C4-2B (cell line): ENCODE results near the gene PIGL.

ENCODE experiments used
- H3K27ac ChIP-seq: fragments of 450-650 bp; 2 replicates; pipeline ENCODE4 v1.5.1; 2017
- CTCF ChIP-seq: fragments of 450-650 bp; conservative IDR thresholded peaks from 2 replicates; pipeline ENCODE4 v1.5.1; 2017; ENCODE audit warnings: mild to moderate bottlenecking
- ZFX ChIP-seq: fragments of 450-650 bp; IDR thresholded peaks from 2 replicates; pipeline ENCODE4 v1.6.1; 2017

Gene PIGL

GRCh38 chr17:16338391-16338790 is 121.4 kb downstream of the PIGL start:
- no peak overlapping the region for H3K27ac ChIP-seq
- TF ChIP-seq CTCF (no peak), ZFX (no peak)

GRCh38 chr17:16339402-16339801 is 122.4 kb downstream of the PIGL start:
- TF ChIP-seq CTCF = no peak
- no peak for TF ChIP-seq ZFX
- H3K27ac ChIP-seq = no peak overlapping the region

- TF ChIP-seq CTCF = no peak
- TF ChIP-seq ZFX = no peak
- H3K27ac ChIP-seq = no peak overlapping the region
Measured at GRCh38 chr17:16339959-16340358, 122.9 kb downstream of the PIGL start.

GRCh38 chr17:16342979-16343378 is 126.0 kb downstream of the PIGL start:
- TF ChIP-seq ZFX = no peak
- no peak for TF ChIP-seq CTCF
- H3K27ac ChIP-seq = no peak overlapping the region

GRCh38 chr17:16343569-16343968 is 126.6 kb downstream of the PIGL start:
- no peak overlapping the region for H3K27ac ChIP-seq
- TF ChIP-seq CTCF (no peak), ZFX (no peak)

- H3K27ac ChIP-seq = no peak overlapping the region
- TF ChIP-seq ZFX (no peak), CTCF (no peak)
Measured at GRCh38 chr17:16345565-16345964, 128.6 kb downstream of the PIGL start.

- no peak for TF ChIP-seq ZFX
- TF ChIP-seq CTCF = no peak
- no peak overlapping the region for H3K27ac ChIP-seq
Measured at GRCh38 chr17:16346721-16347271, 129.8 kb downstream of the PIGL start.
